Gastroesophageal sphincter (tissue), 4 donors: ENCODE measurements around the gene ALDH7A1. TPM values are rescaled to one million over a fixed set of nuclear protein-coding genes. Genes with fewer than 3 reads are reported as not detected.

Source experiments
- ATAC-seq: fragments of 150-250 bp; one replicate; pipeline ENCODE4 v1.9.1; 2016; ENCODE audit warnings: mild to moderate bottlenecking, moderate library complexity
- H3K27ac ChIP-seq, 4 donors: fragments of 200-600 bp; sonication (generic) in 3 of 4; 1 replicate in 3 of 4; 2 replicates in 1 of 4; pipeline ENCODE4 v1.5.1; 2016 to 2019
- H3K27me3 ChIP-seq: fragments of 200-600 bp; sonication (generic); one replicate; pipeline ENCODE4 v1.5.1; 2019
- H3K36me3 ChIP-seq, 2 donors: fragments of 200-600 bp; sonication (generic); one replicate each; pipeline ENCODE4 v1.5.1; 2019; ENCODE audit warnings: control low read depth in 1 of 2
- H3K4me1 ChIP-seq, 3 donors: fragments of 200-600 bp; sonication (generic); 1 replicate in 2 of 3; 2 replicates in 1 of 3; pipeline ENCODE4 v1.5.1; 2016 to 2019; ENCODE audit warnings: control low read depth in 2 of 3
- H3K4me3 ChIP-seq, 2 donors: fragments of 200-600 bp; sonication (generic); one replicate each; pipeline ENCODE4 v1.5.1; 2019; ENCODE audit warnings: mild to moderate bottlenecking in 1 of 2, moderate library complexity in 1 of 2
- H3K9me3 ChIP-seq, 3 donors: fragments of 200-600 bp; sonication (generic); one replicate each; pipeline ENCODE4 v1.5.1; 2017 to 2019; ENCODE audit warnings: control low read depth in 2 of 3
- EP300 ChIP-seq: sonication (generic); formaldehyde crosslinking; IDR thresholded peaks from one replicate; pipeline ENCODE4 v1.6.1; 2017; ENCODE audit warnings: antibody characterized with exemption, mild to moderate bottlenecking
- POLR2A ChIP-seq, 2 donors: fragments of 450-650 bp; IDR thresholded peaks; one replicate each; pipeline ENCODE4 v1.6.1; 2017; ENCODE audit warnings: antibody characterized with exemption in 2 of 2, mild to moderate bottlenecking in 2 of 2, moderate library complexity in 1 of 2
- POLR2AphosphoS5 ChIP-seq: sonication (generic); formaldehyde crosslinking; IDR thresholded peaks from one replicate; pipeline ENCODE4 v1.6.1; 2017; ENCODE audit warnings: antibody characterized with exemption
- WGBS, 2 donors: methylation state at CpG; one replicate each; pipeline ENCODE4 v1.1.5; 2018; ENCODE audit warnings: low coverage in 1 of 2; 5-methylcytosine and 5-hydroxymethylcytosine counted together
- total RNA-seq, 4 donors: library from RNA; depleted of rRNA; stranded (reverse); fragments of >200 nt; gene quantifications; one replicate each; pipeline ENCODE4 v1.1.0, GENCODE V29; 2016
- TF ChIP-seq, protein P1 (sequence below), 4 experiments: fragments of 200-600 bp in 2 of 4; fragments of 450-650 bp in 2 of 4; sonication (generic) in 1 of 4; IDR thresholded peaks; one replicate each; pipeline ENCODE4 v1.5.1; 2017 to 2019; ENCODE audit warnings: antibody characterized with exemption in 4 of 4, mild to moderate bottlenecking in 2 of 4, moderate library complexity in 2 of 4

ALDH7A1 gene
- total RNA-seq, 4 donors from 2014 or later = 13.6 to 23.4 (median 18.6) TPM

DNA sequence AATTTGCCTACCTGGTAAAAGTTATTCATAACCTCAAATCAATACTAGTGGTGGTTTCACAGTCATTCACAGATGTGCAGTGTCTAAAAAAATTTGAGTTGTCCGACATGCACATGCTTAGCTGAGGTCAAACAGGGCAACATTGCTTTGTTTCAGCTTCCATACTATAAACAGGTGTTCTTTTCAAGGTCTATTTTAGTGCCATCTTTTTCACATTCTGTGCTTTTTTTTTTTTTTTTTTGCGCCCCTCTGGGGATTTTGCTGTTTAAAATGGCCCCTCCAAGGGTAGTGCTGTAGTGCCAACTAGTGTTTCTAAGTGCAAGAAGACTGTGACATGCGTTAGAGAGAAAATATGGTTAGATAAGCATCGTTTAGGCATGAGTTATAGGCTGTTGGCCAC is 20.3 kb upstream of the ALDH7A1 start:
- Histone ChIP-seq H3K36me3 (peaks cover 0 to 94% of the 10 kb centered on the region in 2 donors), H3K9me3 (no peaks in the 10 kb centered on the region), H3K27ac (no peak overlapping the region), H3K4me3 (no peak overlapping the region), H3K4me1 (no peaks in the 10 kb centered on the region), H3K27me3 (no peaks in the 10 kb centered on the region)
- TF ChIP-seq POLR2AphosphoS5 = no peak
- TF ChIP-seq POLR2A (IDR thresholded peaks at IDR 0.05) = no peak
- TF ChIP-seq, protein P1, sequence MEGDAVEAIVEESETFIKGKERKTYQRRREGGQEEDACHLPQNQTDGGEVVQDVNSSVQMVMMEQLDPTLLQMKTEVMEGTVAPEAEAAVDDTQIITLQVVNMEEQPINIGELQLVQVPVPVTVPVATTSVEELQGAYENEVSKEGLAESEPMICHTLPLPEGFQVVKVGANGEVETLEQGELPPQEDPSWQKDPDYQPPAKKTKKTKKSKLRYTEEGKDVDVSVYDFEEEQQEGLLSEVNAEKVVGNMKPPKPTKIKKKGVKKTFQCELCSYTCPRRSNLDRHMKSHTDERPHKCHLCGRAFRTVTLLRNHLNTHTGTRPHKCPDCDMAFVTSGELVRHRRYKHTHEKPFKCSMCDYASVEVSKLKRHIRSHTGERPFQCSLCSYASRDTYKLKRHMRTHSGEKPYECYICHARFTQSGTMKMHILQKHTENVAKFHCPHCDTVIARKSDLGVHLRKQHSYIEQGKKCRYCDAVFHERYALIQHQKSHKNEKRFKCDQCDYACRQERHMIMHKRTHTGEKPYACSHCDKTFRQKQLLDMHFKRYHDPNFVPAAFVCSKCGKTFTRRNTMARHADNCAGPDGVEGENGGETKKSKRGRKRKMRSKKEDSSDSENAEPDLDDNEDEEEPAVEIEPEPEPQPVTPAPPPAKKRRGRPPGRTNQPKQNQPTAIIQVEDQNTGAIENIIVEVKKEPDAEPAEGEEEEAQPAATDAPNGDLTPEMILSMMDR (IDR thresholded peaks at IDR 0.05) = no peak
- no peak for TF ChIP-seq EP300
- no peak for ATAC-seq
- 62 to 84% methylated on average over 3 to 4 of the region's 4 CpGs for WGBS, 2 donors

DNA sequence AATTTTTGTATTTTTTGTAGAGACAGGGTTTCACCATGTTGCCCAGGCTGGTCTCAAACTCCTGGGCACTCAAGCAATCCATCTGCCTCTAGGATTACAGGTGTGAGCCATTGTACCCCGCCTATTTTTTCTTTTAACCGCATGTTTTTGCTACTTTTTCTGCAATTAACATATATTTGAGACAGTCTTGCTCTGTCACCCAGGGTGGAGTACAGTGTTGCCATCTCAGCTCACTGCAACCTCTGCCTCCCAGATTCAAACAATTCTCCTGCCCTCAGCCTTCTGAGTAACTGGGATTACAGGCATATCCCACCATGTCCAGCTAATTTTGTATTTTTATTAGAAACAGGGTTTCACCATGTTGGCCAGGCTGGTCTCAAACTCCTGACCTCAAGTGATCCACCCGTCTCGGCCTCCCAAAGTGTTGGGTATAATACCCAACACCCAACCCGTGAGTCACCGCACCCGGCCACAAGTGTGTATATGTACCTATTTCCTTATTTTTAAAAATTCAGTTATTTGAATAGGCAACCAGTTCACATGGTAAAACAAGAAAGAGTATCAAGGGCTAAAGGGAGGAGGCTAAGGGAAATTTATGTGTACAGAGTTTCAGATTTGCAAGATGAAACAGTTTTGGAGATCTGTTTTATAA is 19.0 kb upstream of the ALDH7A1 start:
- no peaks in the 10 kb centered on the region for H3K4me1 ChIP-seq
- peaks cover 0 to 94% of the 10 kb centered on the region in 2 donors for H3K36me3 ChIP-seq
- ATAC-seq = no peak
- no peaks in the 10 kb centered on the region for H3K27me3 ChIP-seq
- H3K4me3 ChIP-seq = no peak overlapping the region
- TF ChIP-seq POLR2A (IDR thresholded peaks at IDR 0.05) (no peak), EP300 (no peak), POLR2AphosphoS5 (no peak)
- TF ChIP-seq, protein P1 (IDR thresholded peaks at IDR 0.05) = no peak
- no peak overlapping the region for H3K27ac ChIP-seq
- WGBS, 2 donors = 87 to 88% methylated on average over 3 to 7 of the region's 7 CpGs
- H3K9me3 ChIP-seq = no peaks in the 10 kb centered on the region

DNA sequence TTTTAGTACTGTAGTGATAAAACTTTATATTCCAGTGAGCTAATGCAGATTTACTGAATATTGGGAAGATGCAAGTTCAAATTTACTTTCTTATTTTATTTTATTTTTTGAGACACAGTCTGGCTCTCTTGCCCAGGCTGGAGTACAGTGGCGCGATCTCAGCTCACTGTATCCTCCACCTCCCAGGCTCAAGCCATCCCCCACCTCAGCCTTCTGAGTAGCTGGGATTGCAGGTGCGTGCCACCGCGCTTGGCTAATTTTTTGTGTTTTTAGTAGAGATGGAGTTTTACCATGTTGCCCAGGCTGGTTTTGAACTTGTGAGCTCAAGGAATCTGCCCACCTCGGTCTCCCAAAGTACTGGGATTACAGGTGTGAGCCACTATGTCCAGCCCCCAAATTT is 15.6 kb upstream of the ALDH7A1 start:
- no peak for ATAC-seq
- H3K27me3 ChIP-seq = no peaks in the 10 kb centered on the region
- no peaks in the 10 kb centered on the region for H3K9me3 ChIP-seq
- peaks cover 0 to 94% of the 10 kb centered on the region in 2 donors for H3K36me3 ChIP-seq
- peaks cover 0 to 22% (median 11%) of the 10 kb centered on the region in 3 donors for H3K4me1 ChIP-seq
- WGBS, 2 donors = 96 to 100% methylated on average over 5 to 6 of the region's 6 CpGs
- TF ChIP-seq POLR2AphosphoS5 = no peak
- TF ChIP-seq POLR2A (IDR thresholded peaks at IDR 0.05) = no peak
- no peak for TF ChIP-seq EP300
- TF ChIP-seq, protein P1 (IDR thresholded peaks at IDR 0.05) = no peak
- H3K27ac ChIP-seq = no peak overlapping the region
- H3K4me3 ChIP-seq = no peak overlapping the region

DNA sequence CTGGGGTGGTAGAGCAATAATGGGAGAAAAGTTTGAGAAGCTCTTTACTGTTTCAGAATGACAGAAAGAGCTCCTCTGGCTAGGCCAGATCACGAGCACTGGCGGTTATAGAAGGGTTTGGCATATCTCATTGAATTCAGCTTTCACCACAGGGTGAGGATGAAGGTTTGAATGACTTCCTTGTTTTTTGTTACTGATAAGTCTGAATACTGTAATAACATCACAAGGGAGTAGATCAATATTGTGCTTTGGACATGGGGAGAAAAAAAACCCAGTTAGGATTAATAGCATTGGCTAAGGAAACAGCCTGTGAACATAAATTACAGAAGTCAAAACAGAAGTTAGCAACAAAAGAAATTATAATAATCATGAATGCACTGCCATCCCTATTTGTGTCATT is 15.1 kb upstream of the ALDH7A1 start:
- no peak overlapping the region for H3K27ac ChIP-seq
- H3K27me3 ChIP-seq = no peaks in the 10 kb centered on the region
- H3K9me3 ChIP-seq = no peaks in the 10 kb centered on the region
- WGBS, 2 donors = 85 to 94% methylated on average over 2 of the region's 2 CpGs
- peaks cover 0 to 27% (median 13%) of the 10 kb centered on the region in 3 donors for H3K4me1 ChIP-seq
- ATAC-seq = no peak
- no peak overlapping the region for H3K4me3 ChIP-seq
- H3K36me3 ChIP-seq = peaks cover 0 to 94% of the 10 kb centered on the region in 2 donors
- TF ChIP-seq, protein P1 (IDR thresholded peaks at IDR 0.05) = no peak
- TF ChIP-seq POLR2AphosphoS5 (no peak), POLR2A (IDR thresholded peaks at IDR 0.05) (no peak), EP300 (no peak)

DNA sequence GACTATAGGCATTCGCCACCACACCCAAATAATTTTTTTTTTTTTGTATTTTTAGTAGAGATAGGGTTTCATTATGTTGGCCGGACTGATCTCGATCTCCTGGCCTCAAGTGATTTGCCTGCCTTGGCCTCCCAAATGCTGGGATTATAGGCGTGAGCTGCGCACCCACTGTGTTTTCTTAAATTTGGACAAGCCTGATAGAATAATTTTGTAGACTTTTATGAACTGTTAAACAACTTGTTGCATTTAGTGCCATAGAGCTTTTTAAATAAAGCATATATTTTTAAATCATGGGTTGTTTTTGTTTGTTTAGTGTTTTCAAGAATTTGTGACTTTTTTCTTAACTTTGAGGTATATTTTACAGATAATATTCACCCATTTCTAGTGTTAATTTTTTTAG is 10.5 kb upstream of the ALDH7A1 start:
- peaks cover 0 to 67% (median 26%) of the 10 kb centered on the region in 3 donors for H3K4me1 ChIP-seq
- TF ChIP-seq POLR2AphosphoS5 (no peak), EP300 (no peak), POLR2A (IDR thresholded peaks at IDR 0.05) (no peak)
- TF ChIP-seq, protein P1 (IDR thresholded peaks at IDR 0.05) = no peak
- no peak overlapping the region for H3K4me3 ChIP-seq
- no peak overlapping the region for H3K27ac ChIP-seq
- no peaks in the 10 kb centered on the region for H3K9me3 ChIP-seq
- peaks cover 0 to 71% of the 10 kb centered on the region in 2 donors for H3K36me3 ChIP-seq
- WGBS, 2 donors = 75 to 85% methylated on average over 4 to 5 of the region's 5 CpGs
- no peaks in the 10 kb centered on the region for H3K27me3 ChIP-seq
- no peak for ATAC-seq
